Measurements from ENCODE around the gene SLC29A3. TPM values are rescaled to one million over a fixed set of nuclear protein-coding genes. Genes with fewer than 3 reads are reported as not detected.

The SLC29A3 gene
- total and polyA plus RNA-seq, 4 experiments from 2014 or later, result 7.0 to 9.1 (median 8.2) TPM

DNA sequence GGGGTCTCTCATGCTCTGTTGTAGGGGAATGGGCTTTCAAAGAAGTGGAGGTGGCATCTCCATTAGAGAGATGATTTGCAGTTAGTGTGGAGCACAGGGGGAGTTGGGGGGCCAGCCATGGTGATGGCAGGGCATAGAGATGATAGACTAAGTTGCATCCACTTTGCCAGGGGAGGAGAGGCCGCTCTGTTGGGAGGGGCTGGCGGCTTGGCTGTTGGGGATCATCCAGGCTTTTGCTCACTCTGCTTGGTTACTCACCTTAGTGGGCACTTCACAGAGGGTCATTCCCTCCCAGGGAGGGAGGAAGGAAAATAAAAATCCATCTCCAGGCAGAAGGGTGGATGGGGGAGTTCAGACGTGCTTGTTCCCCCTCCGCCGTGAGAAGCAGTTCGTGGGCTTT lies 46.3 kb downstream of the SLC29A3 start:
- Mint-ChIP-seq H3K4me1 (no peaks in the 10 kb centered on the region), H3K27ac (no peak overlapping the region), H3K36me3 (peaks cover 15 to 22% of the 10 kb centered on the region in 2 donors), H3K27me3 (peaks cover 0 to 6% of the 10 kb centered on the region in 2 donors), H3K4me3 (no peak overlapping the region), H3K9me3 (peaks cover 0 to 3% (median 0%) of the 10 kb centered on the region in 8 donors)
- POLR2A ChIA-PET (ENCODE audit: partially characterized antibody), result no interaction called here
- intact Hi-C loops (cut with micrococcal nuclease), result no loop called here
- Histone ChIP-seq H3K4me1 (ENCODE audit: insufficient read depth, low read length) (no peaks in the 10 kb centered on the region), H3K27ac (ENCODE audit: low read depth, low read length) (no peak overlapping the region), H3K9me3 (ENCODE audit: control insufficient read depth in 1 of 2, low read length in 2 of 2) (no peaks in the 10 kb centered on the region), H3K36me3 (ENCODE audit: insufficient read depth, low read length) (no peaks in the 10 kb centered on the region), H3K27me3 (ENCODE audit: insufficient read depth, low read length) (no peaks in the 10 kb centered on the region), H3K4me3 (ENCODE audit: low read length in 2 of 2) (no peak overlapping the region)
- CTCF ChIA-PET (ENCODE audit: partially characterized antibody), result interaction anchor here (1.7 kb wide), 1 partner anchor 19 kb away, joined by 8 read pairs; no protein-coding TSS in a partner anchor
- no peak for DNase-seq

DNA sequence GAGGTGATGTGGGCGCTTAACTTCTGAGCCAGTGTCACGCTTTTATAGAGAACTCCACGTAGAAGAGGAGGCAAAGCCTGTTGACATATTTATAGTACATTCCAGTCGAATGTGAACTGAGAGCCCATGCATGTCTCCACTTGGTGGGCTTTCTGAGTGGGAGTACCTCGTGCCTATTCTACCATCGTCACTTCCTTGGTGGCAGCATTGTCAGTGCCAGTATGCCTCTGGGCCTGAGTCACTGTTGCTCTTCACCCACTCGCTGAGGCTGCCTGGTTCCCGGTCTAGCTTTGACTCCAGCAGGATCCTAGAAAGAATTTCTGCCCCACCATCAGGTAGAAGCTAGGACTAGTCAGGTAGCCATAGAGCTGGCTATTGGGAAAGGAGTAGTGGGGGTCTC lies 47.6 kb downstream of the SLC29A3 start:
- H3K36me3 ChIP-seq (ENCODE audit: insufficient read depth, low read length), result no peaks in the 10 kb centered on the region
- H3K27me3 ChIP-seq (ENCODE audit: insufficient read depth, low read length), result no peaks in the 10 kb centered on the region
- peaks cover 0 to 3% (median 0%) of the 10 kb centered on the region in 8 donors for H3K9me3 Mint-ChIP-seq
- no peak for DNase-seq
- no peak overlapping the region for H3K27ac Mint-ChIP-seq
- ChIA-PET POLR2A (ENCODE audit: partially characterized antibody) (interaction anchor here (1.2 kb wide), 1 partner anchor 10 kb away, joined by 3 read pairs; no protein-coding TSS in a partner anchor), CTCF (ENCODE audit: partially characterized antibody) (interaction anchor here (1.4 kb wide), 1 partner anchor 18 kb away, joined by 6 read pairs; no protein-coding TSS in a partner anchor)
- no peak overlapping the region for H3K4me3 Mint-ChIP-seq
- H3K27ac ChIP-seq (ENCODE audit: low read depth, low read length), result no peak overlapping the region
- intact Hi-C loops (cut with micrococcal nuclease), result no loop called here
- H3K9me3 ChIP-seq (ENCODE audit: control insufficient read depth in 1 of 2, low read length in 2 of 2), result no peaks in the 10 kb centered on the region
- peaks cover 15 to 18% of the 10 kb centered on the region in 2 donors for H3K36me3 Mint-ChIP-seq
- no peaks in the 10 kb centered on the region for H3K4me1 ChIP-seq (ENCODE audit: insufficient read depth, low read length)
- H3K4me1 Mint-ChIP-seq, result no peaks in the 10 kb centered on the region
- H3K4me3 ChIP-seq (ENCODE audit: low read length in 2 of 2), result no peak overlapping the region
- peaks cover 4 to 11% of the 10 kb centered on the region in 2 donors for H3K27me3 Mint-ChIP-seq

DNA sequence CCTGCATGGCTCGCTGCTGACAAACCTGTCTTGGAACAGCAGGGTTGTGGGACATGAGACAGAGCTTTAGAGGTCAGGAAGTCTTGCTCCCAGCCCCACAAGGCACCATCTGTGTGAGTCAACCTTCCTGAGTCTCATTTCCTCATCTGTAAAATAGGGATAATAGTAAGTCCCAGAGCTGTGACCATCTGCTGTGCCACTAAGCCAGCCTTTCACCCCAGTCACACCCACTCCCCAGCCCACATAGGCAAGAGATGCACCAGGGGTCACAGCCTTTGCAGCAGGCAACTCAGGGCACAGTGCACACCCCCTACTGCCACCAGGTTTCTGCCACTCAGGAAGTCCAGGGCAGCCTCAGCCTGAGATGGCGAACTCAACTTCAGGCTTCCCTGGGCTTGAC lies 48.2 kb downstream of the SLC29A3 start:
- no peak overlapping the region for H3K27ac ChIP-seq (ENCODE audit: low read depth, low read length)
- no peaks in the 10 kb centered on the region for H3K36me3 ChIP-seq (ENCODE audit: insufficient read depth, low read length)
- ChIA-PET CTCF (ENCODE audit: partially characterized antibody) (interaction anchor here (1.4 kb wide), 1 partner anchor 18 kb away, joined by 6 read pairs; no protein-coding TSS in a partner anchor), POLR2A (ENCODE audit: partially characterized antibody) (interaction anchor here (2.6 kb wide), 1 partner anchor 10 kb away, joined by 8 read pairs; no protein-coding TSS in a partner anchor)
- H3K27me3 ChIP-seq (ENCODE audit: insufficient read depth, low read length), result no peaks in the 10 kb centered on the region
- no peak overlapping the region for H3K4me3 Mint-ChIP-seq
- no peak overlapping the region for H3K4me3 ChIP-seq (ENCODE audit: low read length in 2 of 2)
- peaks cover 9 to 13% of the 10 kb centered on the region in 2 donors for H3K36me3 Mint-ChIP-seq
- no peaks in the 10 kb centered on the region for H3K9me3 ChIP-seq (ENCODE audit: control insufficient read depth in 1 of 2, low read length in 2 of 2)
- H3K9me3 Mint-ChIP-seq, result peaks cover 0 to 2% (median 0%) of the 10 kb centered on the region in 8 donors
- no peak for DNase-seq
- intact Hi-C loops (cut with micrococcal nuclease), result no loop called here
- no peaks in the 10 kb centered on the region for H3K4me1 ChIP-seq (ENCODE audit: insufficient read depth, low read length)
- no peaks in the 10 kb centered on the region for H3K4me1 Mint-ChIP-seq
- H3K27me3 Mint-ChIP-seq, result peaks cover 5 to 11% of the 10 kb centered on the region in 2 donors
- H3K27ac Mint-ChIP-seq, result no peak overlapping the region

DNA sequence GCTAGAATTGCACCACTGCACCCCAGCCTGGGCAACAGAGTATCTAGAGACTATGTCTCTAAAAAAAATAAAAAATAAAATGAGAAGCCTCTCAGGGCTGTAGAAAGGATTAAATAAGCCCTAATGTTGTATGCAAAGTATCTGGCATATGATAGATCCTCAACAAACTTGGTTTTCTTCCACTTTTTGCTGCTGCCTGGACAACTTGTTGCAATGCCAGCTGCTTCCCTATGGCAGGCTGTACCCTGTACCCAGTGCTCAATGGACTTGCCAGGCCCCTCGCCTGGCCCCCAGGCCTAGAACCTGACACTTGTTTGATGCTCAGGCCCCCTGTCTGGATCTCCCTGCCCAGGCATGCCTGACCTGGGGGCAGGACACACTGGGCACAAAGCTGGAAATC lies 49.1 kb downstream of the SLC29A3 start:
- H3K4me3 ChIP-seq (ENCODE audit: low read length in 2 of 2), result no peak overlapping the region
- ChIA-PET CTCF (ENCODE audit: partially characterized antibody) (interaction anchor here (1.4 kb wide), 1 partner anchor 17 kb away, joined by 6 read pairs; no protein-coding TSS in a partner anchor), POLR2A (ENCODE audit: partially characterized antibody) (interaction anchor here (2.6 kb wide), 1 partner anchor 9 kb away, joined by 8 read pairs; no protein-coding TSS in a partner anchor)
- no peaks in the 10 kb centered on the region for H3K36me3 ChIP-seq (ENCODE audit: insufficient read depth, low read length)
- no peak overlapping the region for H3K4me3 Mint-ChIP-seq
- no peaks in the 10 kb centered on the region for H3K4me1 Mint-ChIP-seq
- no peaks in the 10 kb centered on the region for H3K27me3 ChIP-seq (ENCODE audit: insufficient read depth, low read length)
- peaks cover 4 to 7% of the 10 kb centered on the region in 2 donors for H3K36me3 Mint-ChIP-seq
- no peak overlapping the region for H3K27ac ChIP-seq (ENCODE audit: low read depth, low read length)
- peaks cover 5 to 11% of the 10 kb centered on the region in 2 donors for H3K27me3 Mint-ChIP-seq
- DNase-seq, result no peak
- no peaks in the 10 kb centered on the region for H3K9me3 ChIP-seq (ENCODE audit: control insufficient read depth in 1 of 2, low read length in 2 of 2)
- peak overlapping the region in 1 of 7 donors; percentile 18 for H3K27ac Mint-ChIP-seq
- no peaks in the 10 kb centered on the region for H3K4me1 ChIP-seq (ENCODE audit: insufficient read depth, low read length)
- intact Hi-C loops (cut with micrococcal nuclease), result no loop called here
- H3K9me3 Mint-ChIP-seq, result no peaks in the 10 kb centered on the region

DNA sequence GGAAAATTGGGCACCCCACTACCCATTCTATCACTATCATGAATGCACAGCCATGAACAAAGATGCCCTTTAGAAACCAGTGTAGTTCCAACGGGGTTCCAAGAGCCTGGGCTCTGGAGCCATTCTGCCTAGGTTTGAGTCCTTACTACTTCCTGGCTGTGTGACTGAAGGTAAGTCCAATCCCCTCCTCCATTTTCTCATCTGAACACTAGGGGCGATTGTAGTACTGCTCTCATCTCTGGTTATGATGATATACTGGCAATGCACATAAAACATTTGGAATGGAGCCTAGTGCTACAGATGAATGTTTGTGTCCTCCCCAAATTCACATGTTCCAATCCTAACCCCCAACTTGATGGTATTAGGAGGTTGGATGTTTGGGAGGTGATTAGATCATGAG lies 49.6 kb downstream of the SLC29A3 start:
- CTCF ChIA-PET (ENCODE audit: partially characterized antibody), result no interaction called here

DNA sequence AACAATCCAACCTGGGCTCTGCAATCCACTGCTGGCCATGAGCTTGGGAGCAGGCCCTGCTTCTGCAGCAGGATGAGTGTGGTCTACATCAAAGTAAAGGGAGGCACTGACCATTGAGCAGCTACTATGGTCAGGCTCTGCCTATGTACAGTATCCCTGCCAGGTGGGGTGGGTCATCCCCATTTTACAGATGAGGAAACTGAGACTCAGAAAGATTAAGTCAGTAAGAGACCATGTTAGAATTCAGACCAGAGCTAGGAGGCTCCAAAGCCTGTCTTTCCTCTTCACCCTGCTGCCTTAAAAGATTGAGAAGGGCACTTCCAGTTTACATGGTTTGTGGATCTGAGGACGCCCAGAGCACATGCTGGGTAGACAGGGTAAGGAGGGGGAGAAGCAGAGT lies 50.5 kb downstream of the SLC29A3 start:
- intact Hi-C loops (cut with micrococcal nuclease), result no loop called here
- ChIA-PET POLR2A (ENCODE audit: partially characterized antibody) (interaction anchor here (2.6 kb wide), 1 partner anchor 8 kb away, joined by 8 read pairs; no protein-coding TSS in a partner anchor), CTCF (ENCODE audit: partially characterized antibody) (interaction anchor here (1.4 kb wide), 1 partner anchor 23 kb away, joined by 3 read pairs; no protein-coding TSS in a partner anchor)
- Mint-ChIP-seq H3K4me1 (no peaks in the 10 kb centered on the region), H3K27ac (no peak overlapping the region), H3K36me3 (peaks cover 0 to 4% of the 10 kb centered on the region in 2 donors), H3K27me3 (peaks cover 5 to 14% of the 10 kb centered on the region in 2 donors), H3K9me3 (no peaks in the 10 kb centered on the region), H3K4me3 (no peak overlapping the region)
- Histone ChIP-seq H3K27me3 (ENCODE audit: insufficient read depth, low read length) (no peaks in the 10 kb centered on the region), H3K9me3 (ENCODE audit: control insufficient read depth in 1 of 2, low read length in 2 of 2) (no peaks in the 10 kb centered on the region), H3K4me3 (ENCODE audit: low read length in 2 of 2) (no peak overlapping the region), H3K27ac (ENCODE audit: low read depth, low read length) (no peak overlapping the region), H3K36me3 (ENCODE audit: insufficient read depth, low read length) (no peaks in the 10 kb centered on the region), H3K4me1 (ENCODE audit: insufficient read depth, low read length) (no peaks in the 10 kb centered on the region)
- DNase-seq, result no peak

More for the DNA sequence above, 49.6 kb downstream of the SLC29A3 start:
- peaks cover 5 to 12% of the 10 kb centered on the region in 2 donors for H3K27me3 Mint-ChIP-seq
- POLR2A ChIA-PET (ENCODE audit: partially characterized antibody), result interaction anchor here (2.6 kb wide), 1 partner anchor 9 kb away, joined by 8 read pairs; no protein-coding TSS in a partner anchor
- no peak overlapping the region for H3K27ac ChIP-seq (ENCODE audit: low read depth, low read length)
- DNase-seq, result no peak
- intact Hi-C loops (cut with micrococcal nuclease), result no loop called here
- no peaks in the 10 kb centered on the region for H3K27me3 ChIP-seq (ENCODE audit: insufficient read depth, low read length)
- peaks cover 4 to 7% of the 10 kb centered on the region in 2 donors for H3K36me3 Mint-ChIP-seq
- H3K27ac Mint-ChIP-seq, result no peak overlapping the region
- no peaks in the 10 kb centered on the region for H3K9me3 Mint-ChIP-seq
- H3K9me3 ChIP-seq (ENCODE audit: control insufficient read depth in 1 of 2, low read length in 2 of 2), result no peaks in the 10 kb centered on the region
- no peak overlapping the region for H3K4me3 ChIP-seq (ENCODE audit: low read length in 2 of 2)
- no peaks in the 10 kb centered on the region for H3K4me1 Mint-ChIP-seq
- H3K4me3 Mint-ChIP-seq, result no peak overlapping the region
- no peaks in the 10 kb centered on the region for H3K36me3 ChIP-seq (ENCODE audit: insufficient read depth, low read length)
- no peaks in the 10 kb centered on the region for H3K4me1 ChIP-seq (ENCODE audit: insufficient read depth, low read length)

DNA sequence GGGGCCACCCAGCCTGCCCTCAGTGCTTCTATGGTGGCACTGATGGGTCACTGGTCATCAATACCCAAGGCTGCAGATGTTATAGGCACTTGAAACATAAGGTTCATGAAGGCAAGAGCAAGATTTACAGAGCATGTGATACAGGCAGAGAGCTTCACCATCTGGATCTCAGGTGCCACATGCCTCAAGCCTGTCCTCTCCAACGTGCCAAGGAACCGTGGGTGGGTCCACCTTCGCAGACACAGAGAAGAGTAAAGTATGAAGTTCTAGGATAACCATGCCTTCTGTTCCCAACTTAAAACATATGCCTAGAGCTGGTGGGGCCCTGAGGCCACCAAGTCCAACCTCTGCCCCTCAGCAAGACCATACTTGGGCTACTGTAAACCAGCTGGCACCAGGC lies 51.0 kb downstream of the SLC29A3 start:
- intact Hi-C loops (cut with micrococcal nuclease), result no loop called here
- POLR2A ChIA-PET (ENCODE audit: partially characterized antibody), result interaction anchor here (2.6 kb wide), 1 partner anchor 7 kb away, joined by 8 read pairs; no protein-coding TSS in a partner anchor
- no peaks in the 10 kb centered on the region for H3K4me1 ChIP-seq (ENCODE audit: insufficient read depth, low read length)
- H3K4me3 ChIP-seq (ENCODE audit: low read length in 2 of 2), result no peak overlapping the region
- H3K36me3 ChIP-seq (ENCODE audit: insufficient read depth, low read length), result no peaks in the 10 kb centered on the region
- Mint-ChIP-seq H3K36me3 (peaks cover 0 to 3% of the 10 kb centered on the region in 2 donors), H3K27me3 (peaks cover 5 to 14% of the 10 kb centered on the region in 2 donors), H3K4me1 (no peaks in the 10 kb centered on the region), H3K27ac (no peak overlapping the region), H3K9me3 (no peaks in the 10 kb centered on the region), H3K4me3 (no peak overlapping the region)
- no peak for DNase-seq
- no peaks in the 10 kb centered on the region for H3K27me3 ChIP-seq (ENCODE audit: insufficient read depth, low read length)
- CTCF ChIA-PET (ENCODE audit: partially characterized antibody), result interaction anchor here (1.4 to 2.3 kb wide), 2 partner anchors 14 to 23 kb away, joined by 3 to 8 read pairs; no protein-coding TSS in a partner anchor
- no peak overlapping the region for H3K27ac ChIP-seq (ENCODE audit: low read depth, low read length)
- H3K9me3 ChIP-seq (ENCODE audit: control insufficient read depth in 1 of 2, low read length in 2 of 2), result no peaks in the 10 kb centered on the region
